ENCODE data around the gene ABCA4.
A peak's percentile ranks its signal among the peaks of the same experiment; 100 is the strongest.

ABCA4 gene

DNA sequence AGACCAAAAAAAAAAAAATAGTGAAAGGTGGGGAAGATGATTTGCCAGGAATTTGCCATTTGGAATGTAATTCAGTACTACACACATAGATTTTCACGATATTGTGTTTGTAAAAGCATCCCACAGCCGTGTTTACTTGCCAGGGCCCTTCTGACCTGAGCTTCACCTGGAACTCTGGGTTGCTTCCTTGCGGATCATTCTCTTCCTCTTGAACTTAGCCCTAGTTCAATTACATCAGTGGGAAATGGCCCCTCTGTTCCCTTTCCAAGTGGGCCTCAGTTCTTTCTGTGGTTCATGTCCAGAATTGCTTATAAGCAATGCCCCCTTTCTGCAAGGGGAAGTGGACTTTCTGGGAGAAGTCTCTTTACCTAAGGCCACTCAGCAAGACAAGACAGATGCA, 41.0 kb downstream of the ABCA4 start:
- DNase-seq: no peak

DNA sequence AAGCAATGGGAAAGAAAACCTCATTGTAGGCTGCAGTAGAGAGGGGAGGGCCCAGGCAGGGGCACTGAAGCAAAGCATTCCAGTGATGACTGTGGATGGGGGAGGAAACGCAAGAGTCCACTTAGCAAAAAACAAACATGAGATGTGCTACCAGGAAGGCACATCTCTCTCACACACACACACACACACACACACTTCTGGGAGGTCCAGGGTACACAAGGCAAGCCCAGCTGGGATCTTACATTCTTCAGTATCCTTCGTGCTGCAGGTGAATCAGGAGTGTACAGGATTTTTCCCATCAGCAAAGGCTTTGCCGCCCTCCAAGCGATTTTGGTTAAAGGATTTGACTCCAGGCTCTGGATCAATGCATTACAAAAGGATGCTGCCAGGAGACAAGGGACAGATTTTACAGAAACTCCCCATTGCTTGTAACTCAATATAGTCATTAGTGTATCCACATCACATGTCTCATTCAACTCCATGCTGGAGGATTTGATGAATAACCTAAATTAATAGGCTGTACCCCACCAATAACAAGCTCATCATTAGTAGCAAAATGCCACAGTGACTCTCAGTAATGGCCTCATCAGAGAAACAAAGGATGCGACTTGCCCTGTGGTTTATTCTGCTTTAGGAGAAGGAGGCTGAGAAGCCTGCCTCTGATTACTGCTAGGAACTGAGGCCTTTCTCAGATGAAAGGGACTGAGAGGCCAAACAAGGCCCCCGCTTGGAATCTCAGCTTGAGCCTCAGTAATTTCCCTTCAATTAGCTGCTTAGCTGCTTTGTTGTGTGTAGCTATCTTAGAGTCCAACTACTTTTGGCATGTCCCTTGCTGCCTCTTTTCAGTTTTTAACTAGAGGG, 41.6 kb downstream of the ABCA4 start:
- DNase-seq: no peak

DNA sequence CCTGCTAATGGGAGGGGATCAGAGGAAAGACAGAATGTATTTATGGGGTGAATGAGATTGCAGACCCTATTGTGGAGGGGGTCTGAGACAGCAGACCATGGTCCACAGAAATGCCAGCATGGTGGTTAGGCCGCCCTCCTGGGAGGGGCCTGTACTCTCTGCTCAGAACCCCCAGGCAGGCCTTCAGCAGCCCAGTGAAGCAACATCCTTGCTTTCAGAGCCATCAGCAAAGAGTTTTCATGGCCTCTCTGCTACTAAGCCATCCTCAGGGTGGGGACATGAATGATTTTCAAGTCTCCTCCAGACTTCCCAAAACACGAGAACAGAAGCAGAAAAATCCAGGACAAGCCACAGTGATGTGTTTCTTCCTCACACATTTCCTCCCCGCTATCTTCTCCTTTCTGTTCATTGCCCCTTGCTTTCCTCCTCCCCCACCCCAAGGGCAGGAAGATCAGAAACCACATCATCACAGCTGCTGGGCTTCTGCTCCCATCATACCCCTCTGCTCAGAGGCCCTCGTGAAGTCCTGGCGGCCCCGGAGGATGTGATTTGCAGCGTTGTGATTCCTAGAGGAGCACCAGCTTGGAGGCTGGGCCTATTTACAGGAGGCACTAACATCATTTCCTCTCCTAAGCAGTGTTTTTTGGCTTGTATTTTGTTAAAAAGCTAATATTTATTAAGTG, 48.0 kb downstream of the ABCA4 start:
- no peak for DNase-seq

DNA sequence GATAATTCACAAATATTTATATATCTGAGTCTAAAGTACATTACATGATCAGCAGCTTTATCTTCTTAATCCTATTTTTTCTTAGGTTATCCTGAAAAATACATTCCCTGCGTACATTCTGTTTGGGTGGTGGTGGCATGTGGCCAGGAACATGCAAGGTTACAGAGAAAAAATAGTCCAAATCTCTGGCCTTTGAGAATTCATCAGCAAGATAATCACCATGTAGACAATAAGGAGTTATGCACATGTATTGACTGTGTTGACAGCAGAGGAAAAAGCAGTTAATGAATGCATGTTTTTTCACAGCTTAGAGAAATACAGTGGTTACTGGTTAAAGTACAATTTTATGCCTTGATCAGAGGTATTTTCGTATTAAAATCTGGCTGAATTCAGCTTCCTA, 49.0 kb downstream of the ABCA4 start:
- no peak for DNase-seq

DNA sequence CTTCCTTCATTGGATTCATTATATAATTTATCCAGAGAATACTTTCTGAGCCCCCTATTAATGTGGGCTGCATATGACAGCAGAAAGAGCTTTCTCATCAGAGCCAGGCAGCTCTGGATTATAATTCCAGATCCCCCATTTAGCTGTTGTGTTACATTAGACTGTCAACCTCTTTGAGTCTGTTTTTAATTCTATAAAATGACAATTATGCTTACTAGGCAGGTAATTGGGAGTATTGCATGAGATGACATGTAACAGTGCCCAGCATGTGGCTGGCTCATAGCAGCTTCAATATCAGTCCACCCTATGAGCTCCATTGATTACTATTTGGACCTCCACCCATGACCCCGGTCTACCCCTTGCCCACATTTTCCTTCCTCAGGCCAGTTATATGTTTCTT, 49.6 kb downstream of the ABCA4 start:
- no peak for DNase-seq

DNA sequence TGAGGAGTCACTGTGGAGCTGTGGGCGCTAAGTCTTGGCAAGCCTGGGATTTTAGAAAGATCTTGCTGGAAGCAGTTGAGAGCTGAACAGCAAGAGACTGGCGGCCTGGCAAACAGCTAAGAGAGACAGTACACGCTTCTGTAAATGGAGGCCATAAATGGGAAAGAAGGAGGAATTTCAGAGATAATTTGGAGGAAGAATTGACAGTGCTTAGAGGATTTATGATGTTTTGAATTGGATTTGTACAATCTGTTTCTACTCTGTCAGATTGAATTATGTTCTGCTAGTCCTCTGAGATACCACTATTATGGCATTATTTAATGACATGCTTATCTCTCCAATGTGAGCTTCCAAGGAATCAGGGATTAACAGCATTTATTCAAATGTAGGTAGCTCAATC, 50.1 kb downstream of the ABCA4 start:
- DNase-seq: no peak

DNA sequence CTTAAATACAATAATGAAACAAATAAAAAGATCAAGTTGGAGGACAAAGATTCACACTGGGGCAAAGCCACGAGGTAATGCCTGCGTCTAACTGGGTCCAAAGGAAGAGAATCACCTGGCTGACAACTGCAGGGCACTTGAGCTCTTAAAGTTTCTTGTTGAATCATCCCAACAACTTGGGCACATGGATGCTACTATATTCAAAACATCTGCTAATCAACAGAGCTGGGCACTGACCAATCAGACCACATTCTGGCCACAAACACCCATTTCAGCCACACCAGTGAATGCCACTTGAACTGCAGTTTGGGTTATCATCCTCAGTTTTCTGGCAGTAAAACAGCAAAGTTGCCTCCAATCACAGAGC, 51.0 kb downstream of the ABCA4 start:
- DNase-seq: no peak

DNA sequence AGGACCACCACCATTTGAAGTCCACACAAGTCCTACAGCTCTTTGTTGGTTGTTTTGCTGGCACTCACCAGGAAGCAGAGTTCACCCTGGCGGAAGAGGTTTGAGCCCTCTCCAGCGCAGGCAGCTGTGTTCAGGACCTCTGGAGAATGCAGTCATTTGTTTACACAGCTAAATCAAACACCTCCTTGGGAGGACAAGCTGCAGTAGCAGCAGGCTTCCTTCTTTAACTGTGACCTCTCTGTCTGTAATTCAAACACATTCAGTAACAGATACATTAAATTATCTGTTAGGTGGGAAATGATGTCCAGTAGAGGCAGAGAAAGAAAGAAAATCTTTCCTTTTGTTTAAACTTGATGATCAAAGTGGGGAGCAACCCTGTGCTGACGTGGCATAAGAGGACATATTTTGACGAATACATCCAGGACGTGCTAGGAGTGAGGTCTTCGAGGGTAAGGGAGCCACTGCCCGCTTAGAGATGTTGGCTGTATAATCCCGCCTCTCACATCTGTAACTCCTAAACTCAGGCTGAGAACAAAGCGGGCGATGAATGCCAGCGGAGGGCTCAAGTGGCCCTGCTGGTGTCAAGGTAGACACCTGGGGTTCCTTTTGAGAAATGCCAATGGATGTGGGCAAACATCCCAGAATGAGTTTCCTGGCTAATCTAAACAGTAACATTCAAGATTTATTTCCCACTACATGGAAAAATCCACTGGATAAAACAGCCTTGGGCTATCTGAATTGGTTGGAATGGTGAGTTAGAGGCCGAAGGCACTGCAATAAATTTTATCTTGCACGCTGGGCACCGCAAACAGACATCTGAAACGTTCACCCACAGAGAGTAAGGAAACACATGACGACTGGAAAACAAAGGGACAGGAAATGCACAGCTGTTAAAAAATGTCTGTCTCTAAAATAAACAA, 51.7 kb downstream of the ABCA4 start:
- DNase-seq: peak; percentile 88

DNA sequence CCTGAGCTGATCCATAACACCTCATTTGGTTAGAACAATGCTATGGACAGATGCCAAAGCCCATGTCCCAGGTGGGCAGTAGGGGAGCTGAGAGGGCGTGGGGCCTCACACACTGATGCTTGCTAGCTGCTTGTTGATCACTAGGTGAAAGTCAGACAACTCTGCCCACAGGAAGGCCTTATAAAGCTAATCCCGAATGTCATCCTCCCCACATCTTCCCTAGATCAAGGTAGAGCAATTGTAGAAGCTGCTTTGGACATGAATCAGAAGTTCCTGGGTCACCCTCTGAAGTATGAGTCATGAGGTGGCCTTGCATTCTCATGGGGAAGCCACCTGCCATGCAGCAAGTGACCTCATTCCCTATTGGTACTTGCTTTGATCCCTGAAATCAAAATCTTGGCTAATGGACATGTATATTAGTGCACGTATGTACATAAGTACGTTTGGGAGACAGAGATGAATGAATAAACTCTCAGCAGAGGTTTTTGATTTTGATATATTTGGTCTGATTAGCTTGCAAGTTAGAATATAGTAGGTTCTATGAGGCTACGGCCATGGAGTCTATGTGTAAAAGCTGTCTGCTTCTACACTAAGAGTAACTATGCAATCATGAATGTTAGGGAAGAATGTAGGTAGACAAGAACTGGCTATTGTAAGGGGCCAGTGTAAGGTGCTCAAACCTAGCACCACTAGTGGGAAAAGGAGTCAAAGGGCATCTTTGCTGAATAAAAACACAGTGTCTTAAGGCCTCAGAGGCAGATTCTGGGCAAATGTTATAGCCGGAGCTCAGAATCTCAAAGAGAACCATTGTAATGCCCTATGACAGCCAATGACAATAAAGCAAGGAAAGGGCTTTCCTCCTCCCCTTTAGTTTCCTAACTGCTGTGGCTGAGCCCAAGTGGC, 52.6 kb downstream of the ABCA4 start:
- DNase-seq: no peak

DNA sequence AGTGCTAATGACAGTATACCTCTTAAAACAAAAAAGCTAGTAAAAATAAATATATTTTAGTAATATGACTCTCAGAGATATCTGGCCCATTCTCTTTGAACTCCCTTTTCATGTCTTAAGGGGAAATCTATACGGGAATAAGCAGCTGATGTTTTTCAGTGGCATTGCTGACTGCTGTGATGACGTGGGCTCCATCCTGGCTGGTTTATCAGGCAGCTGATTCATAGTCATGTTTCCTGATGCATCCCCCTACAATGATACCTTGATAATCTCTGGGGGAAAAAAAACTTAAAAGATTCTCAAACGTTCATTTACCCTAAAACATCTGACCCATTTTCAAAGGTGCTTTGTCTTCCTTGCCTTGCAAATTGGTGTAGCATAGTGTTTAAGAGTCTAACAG, 53.8 kb downstream of the ABCA4 start:
- DNase-seq: no peak

DNA sequence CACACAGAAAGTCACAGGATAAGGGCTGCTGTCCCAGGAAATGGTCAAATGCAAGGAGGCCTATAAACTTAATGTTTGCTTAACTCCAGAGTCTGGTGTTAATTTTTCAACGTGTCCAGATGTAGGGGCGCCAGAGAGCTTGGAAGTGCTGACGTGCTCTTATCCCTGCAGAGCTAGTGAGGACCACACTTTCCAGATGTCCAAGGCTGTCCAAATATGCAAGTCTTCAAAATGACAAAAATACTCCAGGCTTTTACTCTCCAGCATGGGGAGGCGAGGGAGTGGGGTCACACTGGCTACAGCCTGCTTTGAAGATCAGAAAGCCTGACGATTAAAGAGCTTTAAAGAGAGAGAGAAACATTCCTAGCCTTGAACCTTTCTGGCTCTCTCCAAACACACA, 57.6 kb downstream of the ABCA4 start:
- DNase-seq: no peak

DNA sequence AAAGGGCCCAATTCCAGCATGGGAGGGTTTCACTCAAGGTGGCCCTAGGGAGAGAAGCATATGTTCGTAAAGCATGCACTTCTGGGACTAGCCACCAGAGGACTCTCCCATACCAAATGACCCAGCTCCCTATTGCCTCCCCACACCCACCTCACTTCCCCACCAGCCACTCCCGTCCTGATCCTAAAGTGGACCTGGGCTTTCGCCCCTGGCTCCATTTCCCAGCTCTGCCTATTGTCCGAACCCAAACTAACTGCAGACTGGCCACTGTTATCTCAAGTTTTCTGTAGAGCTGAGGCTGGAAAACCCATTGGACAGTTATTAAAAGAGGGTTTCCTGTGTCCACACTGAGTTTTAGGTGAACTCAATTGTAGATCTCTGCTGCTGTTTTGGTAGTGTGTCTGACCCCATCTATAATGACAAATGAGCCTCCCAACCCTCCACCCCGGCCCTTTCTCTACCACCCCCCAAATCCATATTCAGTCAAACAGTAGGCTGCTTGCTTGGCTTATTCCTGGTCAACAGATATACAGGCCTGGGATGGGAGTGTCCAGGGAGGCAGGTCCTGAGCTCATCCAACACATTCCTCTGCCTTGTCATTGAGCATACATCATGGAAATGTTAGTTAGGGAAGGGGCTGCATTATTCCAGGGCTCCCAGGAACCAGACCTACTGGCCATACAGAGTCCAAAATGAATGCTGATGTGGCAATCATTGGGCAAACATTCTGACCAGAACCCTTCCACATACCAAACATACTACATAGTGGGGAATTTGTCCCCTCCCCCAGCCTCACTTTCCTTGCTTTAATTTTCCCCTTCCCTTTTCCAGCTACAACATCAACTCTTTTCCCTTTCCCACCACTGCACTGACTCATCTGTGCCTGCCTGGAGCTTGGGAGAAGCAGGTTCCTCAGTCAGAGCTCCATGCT, 59.2 kb downstream of the ABCA4 start:
- peak; percentile 13 for DNase-seq

DNA sequence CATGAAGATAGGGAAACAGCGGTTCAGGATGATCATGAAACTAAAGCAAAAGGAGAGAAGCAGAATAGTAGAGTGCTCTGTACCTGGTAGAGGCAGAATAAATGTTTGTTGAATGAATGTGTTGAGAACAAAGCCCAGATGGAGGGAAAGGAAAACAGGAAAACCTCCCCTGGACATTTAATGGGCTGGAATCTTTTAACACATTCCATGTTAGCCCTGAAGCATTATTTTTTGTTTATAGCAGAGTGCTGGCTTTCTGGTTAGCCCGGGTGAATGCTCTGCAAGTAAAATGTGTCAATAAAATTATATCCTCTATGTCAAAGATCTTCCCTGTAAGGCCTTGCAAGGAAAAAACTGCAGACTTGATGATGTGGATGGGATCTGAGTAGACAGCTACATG, 60.2 kb downstream of the ABCA4 start:
- DNase-seq: no peak

DNA sequence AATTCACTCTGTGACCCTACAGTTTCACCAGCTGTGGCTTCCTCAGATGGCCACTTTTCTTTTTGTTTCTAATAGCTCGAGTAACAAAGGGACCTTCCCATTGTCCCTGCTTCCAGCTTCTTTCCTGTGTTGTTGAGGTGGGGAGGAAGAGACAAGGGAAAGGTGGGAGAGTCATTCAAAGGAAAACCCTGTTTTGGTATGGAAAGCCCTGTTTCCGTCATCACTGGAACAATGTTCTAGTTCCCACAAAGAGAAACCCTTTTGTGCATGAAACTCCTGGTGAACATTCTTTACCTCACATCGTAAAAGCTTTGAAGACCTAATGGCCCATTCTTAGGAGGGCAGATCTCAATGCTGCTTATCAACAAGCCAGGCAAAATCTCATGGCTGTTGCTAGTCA, 62.2 kb downstream of the ABCA4 start:
- DNase-seq: no peak

DNA sequence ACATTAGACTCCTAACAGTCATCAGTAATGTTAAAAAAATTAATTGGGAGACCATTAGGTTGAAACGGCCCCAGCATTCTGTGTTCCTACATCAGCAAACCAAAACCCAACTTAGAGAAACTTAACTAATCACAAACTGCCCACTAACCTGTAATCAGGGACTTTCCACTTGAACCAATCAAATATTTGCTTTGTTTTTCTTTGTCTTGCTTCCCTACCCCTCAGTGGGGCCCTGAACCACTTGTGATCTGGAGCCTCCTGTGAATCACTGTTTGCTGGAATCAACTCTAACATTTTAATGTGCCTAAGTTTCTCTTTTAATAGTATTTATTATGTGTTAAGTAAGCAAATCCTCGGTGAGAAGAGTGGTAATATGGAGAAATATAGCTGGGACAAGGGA, 64.0 kb downstream of the ABCA4 start:
- no peak for DNase-seq

DNA sequence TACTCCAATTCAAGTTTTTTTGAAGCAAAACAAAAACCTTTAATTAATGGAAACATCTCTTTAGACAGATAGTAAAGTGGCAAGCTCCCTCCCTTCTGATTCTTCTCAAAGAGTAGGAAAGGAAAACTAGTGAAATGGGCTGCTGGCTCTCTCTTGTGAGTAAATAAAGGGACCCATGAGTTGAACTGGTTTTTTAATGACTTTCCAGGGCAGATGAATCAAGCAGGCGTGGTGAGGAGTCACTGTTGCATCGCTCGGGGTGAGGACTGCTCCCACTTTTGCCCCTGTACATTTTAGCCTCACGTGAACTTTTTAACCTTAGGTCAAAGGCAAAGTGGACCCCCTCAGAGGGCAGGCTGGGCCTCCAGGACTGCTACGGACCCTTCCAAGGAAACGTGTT, 64.8 kb downstream of the ABCA4 start:
- no peak for DNase-seq

DNA sequence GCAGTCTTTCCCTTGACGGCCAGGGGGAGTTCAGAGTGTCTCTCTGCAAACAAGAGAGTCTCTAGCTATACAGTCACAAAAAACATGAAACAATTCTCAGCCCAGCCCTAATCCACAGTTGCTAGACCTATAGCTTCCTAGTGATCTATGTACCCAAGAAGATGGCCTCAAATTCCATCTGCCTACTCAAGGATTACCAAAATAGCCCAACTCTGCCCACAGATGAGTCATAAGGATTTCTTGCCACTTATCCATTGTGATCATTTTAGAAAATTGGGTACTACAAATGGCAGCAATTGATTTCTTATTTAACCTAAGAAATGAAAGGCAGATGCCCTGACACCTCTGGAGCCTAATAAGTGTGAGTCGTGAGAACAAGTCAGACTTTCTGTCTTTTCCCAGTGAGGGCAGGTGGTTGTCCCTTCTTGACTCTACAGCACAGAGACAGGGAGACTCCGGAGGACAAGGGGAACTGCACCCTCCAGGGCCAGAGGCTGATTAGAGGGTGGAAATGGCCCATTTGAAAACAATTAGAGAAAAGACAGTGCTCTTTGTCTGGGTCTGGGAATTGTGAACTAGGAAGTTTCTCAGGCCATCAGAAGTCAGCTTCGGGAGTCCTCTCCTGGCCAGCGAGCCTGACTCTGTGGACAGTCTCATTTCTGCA, 65.4 kb downstream of the ABCA4 start:
- no peak for DNase-seq

DNA sequence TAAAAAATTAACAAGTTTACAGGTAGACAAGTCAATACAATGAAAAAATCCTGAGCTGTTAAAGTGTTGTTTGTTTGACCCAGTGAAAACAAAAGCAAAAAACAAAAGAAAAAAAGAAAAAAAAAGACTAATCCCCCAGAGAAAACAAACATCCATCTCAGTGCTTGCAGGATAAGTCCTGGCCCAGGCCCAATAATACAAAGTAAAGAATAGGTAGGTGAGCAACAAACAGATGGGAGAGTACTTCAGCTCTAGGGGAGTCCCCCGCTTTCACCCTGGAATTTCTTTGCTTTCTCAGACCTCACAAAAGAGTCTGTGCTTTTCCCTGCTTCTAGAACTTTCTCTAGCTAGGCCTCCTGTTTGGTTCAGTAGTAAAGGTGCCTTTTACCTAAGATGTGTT, 70.3 kb downstream of the ABCA4 start:
- DNase-seq: no peak

DNA sequence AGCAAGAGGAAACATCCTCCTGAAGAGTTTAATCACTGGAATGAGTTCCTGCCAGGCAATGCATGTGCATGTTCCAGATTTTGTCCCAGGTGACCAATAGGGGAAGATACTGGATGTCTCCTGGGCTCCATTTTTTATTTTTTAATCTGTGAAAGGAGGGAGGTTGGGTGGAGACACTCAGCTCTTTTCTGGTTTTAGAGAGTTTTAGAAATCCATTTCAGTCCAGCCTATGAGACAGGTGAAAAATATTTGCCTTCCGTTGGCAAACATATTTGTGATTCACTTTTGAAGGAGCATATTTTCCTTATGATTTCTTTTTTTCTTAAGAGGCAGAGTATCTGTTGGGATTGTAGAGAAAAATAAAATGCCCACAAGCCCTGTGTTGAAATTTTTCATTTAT, 70.7 kb downstream of the ABCA4 start:
- DNase-seq: no peak

DNA sequence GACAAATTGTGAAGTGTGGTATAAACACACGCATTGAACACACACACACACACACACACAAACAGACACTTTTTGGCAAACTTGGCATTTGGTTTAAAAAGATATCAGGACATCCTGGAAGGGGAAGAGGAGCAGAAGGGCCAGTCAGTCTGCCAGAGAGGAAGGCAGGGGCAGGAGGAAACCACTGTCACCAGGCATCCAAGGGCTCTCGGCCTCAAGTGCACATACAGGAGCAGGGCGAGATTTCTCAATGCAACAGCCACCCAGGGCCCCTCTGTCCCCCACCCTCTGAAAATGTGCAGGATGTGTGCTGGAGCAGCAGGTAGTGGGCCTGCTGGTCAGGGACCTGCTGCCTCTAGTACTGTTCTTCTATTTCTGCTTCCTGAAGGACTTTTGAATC, 71.2 kb downstream of the ABCA4 start:
- DNase-seq: no peak

Data from DMS153 (cell line).